ENCODE data around the gene TMEM60.
"Not testable (repeated sequence)": the region's sequence is repeated elsewhere in the genome, so short reads cannot be mapped to it uniquely, and the experiment has no call there.

Gene TMEM60

DNA sequence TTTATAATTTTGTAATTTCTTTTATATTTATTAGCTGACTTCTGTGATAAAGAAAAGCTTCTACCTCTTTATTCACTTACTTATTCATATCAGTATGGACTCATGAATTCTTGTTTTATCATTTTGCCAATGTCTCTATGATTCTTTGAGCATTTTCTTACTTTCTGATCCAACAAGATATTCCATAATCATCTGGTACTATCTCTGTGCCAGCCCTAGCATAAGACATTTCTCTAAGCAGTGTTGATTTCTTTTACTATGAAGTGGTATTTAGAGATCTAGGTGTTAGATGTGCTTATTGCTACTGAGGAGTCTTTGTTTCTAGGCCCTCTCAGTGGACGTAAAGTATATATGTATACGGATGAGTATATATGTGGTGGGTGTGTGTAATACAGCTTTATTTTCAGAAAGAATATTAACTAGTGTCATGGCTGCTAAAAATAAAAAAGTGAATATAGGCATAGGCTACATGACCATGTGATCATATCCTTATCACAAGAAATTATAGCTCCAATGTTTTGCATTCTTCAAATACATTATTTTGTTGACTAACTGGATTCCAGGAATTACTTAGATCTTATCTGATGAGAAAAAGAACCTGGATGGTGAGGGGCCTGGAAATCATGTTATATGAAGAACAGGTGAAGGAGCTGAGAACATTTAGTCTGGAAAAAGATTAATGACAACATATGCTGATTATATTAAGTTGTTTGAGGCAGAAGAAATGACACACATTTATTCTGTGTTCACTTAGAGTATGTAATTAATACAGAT, 13.5 kb upstream of the TMEM60 start:
- DNase-seq (ENCODE audit: low read depth) = no peak

- no peak for DNase-seq (ENCODE audit: low read depth)
These were observed 10.3 kb upstream of the TMEM60 start for GRCh38 chr7:77808517-77808916.

- DNase-seq (ENCODE audit: low read depth) = no peak
These were observed 8.2 kb upstream of the TMEM60 start for GRCh38 chr7:77806425-77806824.

DNA sequence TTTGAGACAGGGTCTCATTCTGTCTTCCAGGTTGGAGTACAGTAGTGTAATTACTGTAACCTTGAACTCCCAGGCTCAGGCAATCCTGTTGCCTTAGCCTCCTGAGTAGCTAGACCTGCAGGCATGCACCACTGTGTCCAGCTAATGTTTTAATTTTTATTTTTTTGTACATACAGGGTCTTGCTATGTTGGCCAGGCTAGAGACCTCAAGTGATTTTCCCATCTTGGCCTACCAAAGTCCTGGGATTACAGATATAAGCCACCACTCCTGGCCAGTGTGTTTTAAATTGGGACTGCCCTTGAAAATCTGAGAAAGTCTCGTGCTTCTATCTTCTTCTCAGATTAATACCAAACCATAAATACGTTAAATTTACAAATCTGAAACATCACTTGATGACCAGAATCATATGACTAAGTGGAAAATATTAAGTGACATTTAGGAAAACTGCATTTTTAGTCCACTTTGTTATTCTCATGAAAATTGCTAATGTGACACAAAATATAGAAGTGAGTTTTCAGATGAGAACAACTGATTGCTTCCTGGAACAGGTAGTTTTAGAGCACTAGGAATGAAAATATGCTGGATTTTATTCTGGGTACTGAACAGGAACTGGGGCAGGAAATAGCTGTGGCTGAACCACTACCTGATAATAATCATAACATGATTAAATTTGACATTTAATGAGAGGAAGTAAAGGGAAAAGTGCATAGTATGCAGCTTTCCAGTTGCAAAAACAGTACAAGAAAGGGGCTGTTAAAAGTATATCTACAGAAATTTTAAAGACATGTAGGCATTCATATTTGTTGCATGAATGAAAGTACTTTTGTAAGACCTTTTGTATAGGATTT, 4.5 kb upstream of the TMEM60 start:
- DNase-seq (ENCODE audit: low read depth) = no peak

DNA sequence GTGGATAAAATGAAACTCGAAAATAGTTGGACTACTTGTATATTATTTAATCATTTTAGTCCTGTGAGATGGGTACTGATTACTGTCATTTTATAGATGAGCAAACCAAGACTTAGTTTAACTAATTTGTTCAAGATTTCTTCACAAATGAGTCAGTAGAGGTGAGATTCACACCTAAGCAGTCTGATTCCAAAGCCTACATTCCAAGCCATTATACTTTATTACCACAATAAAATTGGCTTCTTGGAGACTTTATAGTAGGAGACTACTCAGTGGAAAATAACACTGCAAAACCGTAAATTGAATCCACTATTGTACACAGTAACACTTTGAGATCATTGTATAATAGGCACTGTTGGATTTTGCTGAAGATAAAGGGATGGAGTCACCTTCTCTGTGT, 2.5 kb upstream of the TMEM60 start:
- DNase-seq (ENCODE audit: low read depth) = no peak

GRCh38 chr7:77800158-77800557, 1.9 kb upstream of the TMEM60 start:
- DNase-seq (ENCODE audit: low read depth) = no peak

DNA sequence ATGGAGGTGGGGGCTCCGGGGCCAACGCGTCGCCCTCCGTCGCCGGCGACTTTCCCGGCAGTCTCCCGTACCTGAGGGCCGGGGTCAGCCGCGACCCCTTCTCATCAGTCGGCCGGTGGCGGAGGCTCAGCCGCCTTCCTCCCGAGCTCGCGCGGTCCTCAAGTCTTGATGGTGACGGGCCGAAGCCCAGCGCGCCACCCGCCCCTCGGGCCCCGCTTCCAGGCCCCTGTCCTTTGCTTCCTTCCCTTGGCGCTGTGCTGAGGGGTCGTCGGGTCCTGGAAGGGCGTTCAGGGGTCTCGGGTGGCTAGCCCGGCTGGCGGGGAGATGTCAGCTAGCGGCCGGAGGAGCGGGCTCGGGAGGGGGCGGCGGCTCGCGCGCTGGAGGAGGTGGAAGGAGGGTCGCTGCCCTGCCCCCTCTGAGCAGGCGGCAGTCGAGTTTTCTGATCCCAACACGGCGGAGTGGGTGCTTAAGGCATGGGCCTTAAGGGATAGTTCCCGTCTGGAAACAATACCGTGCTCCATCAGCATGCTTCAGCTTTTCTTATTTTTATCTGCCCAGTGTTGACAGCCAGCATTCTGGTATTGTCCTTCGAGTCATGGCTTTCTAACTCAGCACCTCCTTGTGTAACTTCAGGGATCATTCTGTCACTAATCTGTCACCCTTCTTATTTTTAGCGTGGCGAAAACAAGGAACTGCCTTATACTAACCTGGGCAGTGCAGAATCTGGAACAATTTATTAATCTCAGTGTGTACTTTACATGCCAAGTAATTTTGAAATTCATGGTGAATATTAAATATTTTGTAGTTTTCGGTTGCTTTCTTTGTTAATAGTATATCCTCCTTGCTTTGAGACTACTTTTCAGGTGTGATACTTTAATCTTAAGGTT, 1.1 kb upstream of the TMEM60 start:
- DNase-seq (ENCODE audit: low read depth) = no peak

DNA sequence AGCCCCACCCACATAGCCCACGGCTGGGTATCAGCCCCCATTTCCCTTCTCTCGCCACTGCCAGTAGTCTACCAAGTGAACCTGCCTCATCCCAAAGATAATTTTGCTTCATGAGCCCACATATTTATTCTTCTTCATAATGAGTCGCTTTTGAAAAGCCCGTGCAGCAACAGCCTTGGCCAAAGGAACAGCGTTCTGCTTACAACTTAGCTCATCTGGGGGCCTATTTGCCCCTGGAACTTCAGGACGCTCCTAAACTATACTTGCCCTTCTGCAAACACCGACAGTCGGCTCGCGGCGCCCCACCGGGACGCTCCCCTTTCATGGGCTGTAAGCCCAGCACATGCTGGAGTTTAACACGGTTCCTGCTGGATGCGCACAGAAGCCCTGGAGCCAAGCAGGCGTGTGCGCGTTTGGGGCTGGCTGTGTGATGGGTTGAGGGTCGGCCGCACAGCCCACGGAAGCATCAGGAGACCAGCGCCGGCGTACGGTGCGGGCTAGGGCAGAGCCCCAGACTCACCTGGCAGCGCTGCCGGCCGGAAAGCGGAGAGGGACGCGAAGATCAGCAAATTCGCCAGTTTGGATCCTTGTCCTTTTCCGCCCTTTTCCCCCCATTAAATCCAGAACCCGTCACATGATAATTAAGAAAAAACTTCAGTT, 370 bp downstream of the TMEM60 start:
- no peak for DNase-seq (ENCODE audit: low read depth)

DNA sequence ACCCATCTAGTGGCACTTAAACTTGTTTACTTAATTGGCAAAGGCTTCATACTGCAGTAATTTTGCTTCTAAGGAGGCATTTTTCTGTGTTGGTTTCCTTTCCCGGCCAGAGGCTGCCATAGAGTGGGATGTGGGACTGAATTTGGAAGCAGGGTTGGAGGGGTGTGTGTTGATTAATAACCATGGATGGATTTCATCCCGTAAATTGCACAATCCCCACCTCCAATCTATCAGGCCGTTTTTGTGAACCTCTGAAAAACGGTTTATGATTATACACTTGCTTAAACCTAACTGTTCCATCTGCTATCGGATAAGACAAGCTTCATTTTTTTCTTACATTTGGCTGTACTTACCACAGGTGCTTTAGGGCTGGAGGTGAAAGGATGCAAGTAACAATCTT, 1.3 kb downstream of the TMEM60 start:
- DNase-seq (ENCODE audit: low read depth) = no peak

DNA sequence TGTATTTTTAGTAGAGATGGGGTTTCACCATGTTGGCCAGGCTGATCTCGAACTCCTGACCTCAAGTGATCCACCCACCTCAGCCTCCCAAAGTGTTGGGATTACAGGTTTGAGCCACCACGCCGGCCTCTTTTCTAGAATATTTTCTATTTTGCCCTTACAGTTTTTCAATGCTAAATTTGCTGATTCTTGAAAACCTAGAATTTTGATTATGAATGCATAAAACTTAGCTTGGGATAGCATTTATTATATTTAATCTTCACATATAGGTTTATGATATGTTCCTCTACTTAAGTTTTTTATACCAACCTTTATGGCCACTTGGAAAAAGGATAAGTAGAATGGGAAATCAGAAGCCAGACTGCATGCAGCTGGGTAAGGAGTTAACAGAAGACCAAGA, 2.1 kb downstream of the TMEM60 start:
- no peak for DNase-seq (ENCODE audit: low read depth)

DNA sequence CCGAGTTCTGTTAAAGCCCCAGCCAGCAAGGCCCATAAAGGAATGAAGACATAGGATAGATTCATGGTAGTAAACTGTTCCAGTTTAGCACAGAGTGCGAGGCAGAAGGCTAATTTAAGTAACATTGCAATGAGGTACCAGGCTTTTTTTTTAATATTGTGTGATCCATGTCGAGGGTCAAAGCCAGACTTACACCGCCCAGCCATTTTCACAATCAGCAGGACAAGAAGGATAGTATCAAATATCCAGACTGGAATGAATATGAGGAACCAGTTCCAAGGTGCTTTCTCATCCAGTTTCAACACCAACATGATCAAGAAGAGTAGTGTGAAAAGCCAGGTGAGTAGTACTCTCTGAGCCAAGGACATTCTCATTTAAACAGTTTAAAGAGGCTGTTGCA, 4.2 kb downstream of the TMEM60 start:
- no peak for DNase-seq (ENCODE audit: low read depth)

DNA sequence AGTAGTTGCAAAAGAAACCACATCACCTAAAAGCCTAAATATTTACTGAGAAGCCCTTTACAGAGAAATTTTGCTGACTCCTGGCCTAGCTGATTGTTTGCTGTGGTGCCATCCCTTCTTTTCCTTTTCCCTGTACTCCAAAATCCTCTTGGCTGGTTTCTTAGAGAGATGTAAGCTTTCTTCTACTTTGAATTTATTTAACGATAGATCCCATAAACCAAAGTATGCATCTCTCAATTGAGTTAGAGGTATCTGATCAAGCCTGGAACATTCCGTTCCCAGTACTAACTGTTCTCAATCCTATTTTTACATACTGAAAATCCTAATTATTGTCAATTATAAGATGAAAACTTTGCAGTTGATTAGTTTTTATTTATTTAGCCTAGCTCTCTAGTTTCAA, 6.3 kb downstream of the TMEM60 start:
- no peak for DNase-seq (ENCODE audit: low read depth)

DNA sequence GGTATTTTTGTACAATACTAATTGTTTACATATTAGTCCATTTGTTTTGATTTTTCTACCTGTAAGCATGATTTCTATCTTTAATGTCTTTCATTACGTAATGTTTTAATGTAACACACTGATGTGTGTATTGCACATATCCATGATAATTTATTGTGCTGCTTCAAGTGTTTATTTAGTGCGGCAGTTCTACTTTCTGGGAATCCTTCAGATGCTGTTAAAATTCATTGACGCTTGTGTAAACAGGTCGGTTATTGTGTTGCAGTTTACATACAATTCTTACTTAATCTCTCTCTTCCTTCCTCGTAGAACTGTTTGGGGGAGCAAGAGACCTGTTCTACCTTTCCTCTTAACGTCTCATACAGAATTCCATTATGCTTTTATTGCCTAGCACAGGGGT, 6.9 kb downstream of the TMEM60 start:
- no peak for DNase-seq (ENCODE audit: low read depth)

GRCh38 chr7:77788327-77788902, 9.8 kb downstream of the TMEM60 start:
- no peak for DNase-seq (ENCODE audit: low read depth)

DNA sequence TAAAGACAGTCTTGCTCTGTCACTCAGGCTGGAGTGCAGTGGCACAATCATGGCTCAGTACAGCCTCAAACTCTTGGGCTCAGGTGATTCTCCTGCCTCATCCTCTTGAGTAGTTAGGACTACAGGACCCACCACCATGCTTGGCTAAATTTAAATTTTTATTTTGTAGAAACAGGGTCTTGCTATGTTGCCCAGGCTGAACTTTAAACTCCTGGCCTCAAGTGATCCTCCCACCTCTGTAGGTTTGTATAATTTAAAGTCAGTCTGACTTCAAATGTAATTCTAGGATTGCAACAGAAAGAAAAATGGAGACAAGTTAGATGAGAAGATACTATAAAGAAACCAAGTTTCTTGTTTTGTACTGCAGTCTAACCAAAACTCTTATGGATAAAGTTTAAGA, 11.5 kb downstream of the TMEM60 start:
- no peak for DNase-seq (ENCODE audit: low read depth)

- no peak for DNase-seq (ENCODE audit: low read depth)
These were observed 12.2 kb downstream of the TMEM60 start for GRCh38 chr7:77786018-77786417.

DNA sequence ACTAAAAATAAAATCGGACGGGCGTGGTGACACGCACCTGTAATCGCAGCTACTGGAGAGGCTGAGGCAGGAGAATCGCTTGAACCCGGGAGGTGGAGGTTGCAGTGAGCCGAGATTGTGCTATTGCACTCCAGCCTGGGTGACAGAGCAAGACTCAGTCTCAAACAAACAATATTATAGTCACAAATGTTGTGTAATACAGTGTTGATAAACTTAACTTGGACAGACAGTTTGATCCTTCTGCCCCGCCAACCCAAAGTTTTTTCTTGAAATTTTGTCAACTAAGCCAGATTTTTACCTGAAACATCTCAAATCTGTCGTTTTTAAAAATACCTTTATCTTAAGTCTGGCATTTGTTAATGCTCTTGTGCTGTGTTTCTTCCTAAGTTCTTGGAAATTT, 13.8 kb downstream of the TMEM60 start:
- not testable (repeated sequence) for DNase-seq (ENCODE audit: low read depth)

GRCh38 chr7:77783545-77783944, 14.7 kb downstream of the TMEM60 start:
- no peak for DNase-seq (ENCODE audit: low read depth)

DNA sequence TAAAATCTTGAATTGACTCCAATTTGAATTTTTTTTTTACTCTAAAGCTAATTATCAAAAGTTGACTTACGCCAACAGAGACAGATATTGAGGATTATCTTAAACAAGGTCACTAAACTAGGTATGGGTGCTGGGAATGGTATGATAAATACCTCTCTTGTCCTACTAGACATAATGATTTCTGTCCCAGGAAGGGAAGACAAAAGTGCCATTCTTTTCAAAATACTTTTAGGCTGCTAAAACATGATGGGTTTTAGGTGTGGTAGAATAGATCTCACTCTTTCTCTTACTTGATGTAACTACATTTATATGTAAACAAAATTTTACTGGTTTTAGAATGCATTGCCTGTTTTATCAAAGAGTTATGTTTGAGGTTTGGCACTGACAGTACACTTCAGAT, 15.1 kb downstream of the TMEM60 start:
- no peak for DNase-seq (ENCODE audit: low read depth)

- no peak for DNase-seq (ENCODE audit: low read depth)
These were observed 15.9 kb downstream of the TMEM60 start for GRCh38 chr7:77782383-77782782.

DNA sequence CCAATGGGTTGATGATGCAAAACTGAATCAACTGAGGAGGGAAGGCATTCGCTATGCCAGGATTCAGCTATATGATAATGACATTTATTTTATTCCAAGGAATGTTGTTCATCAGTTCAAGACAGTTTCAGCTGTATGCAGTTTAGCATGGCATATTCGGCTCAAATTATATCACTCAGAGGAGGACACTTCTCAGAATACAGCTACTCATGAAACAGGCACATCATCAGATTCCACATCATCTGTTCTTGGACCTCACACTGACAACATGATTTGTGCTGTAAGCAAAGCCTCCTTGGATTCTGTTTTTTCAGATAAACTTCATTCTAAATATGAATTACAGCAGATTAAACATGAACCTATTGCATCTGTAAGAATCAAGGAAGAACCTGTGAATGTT, 19.7 kb downstream of the TMEM60 start:
- DNase-seq (ENCODE audit: low read depth) = no peak

DNA sequence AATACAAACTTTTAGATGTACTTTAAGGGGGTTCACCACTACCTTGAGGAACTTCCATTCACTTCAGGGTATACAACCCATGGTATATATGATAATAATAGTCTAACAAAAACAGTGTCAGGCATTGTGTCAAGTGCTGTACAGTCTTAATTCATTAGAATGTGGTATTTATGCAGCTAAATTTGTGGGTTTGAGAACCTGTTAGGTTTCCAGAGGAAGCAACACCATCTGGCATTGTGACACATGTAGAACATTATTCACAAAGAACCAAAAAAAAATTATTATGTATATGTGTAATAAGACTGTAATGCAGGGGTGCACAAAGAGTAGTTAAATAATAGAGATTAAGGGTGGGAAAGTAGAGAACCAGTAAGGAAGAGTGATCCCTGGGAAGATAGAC, 26.3 kb downstream of the TMEM60 start:
- DNase-seq (ENCODE audit: low read depth) = no peak

Measured in stimulated activated CD8-positive, alpha-beta memory T cell treated with anti-CD3 and anti-CD28 coated beads, Interleukin-15, amount 100 ng/mL, for 24 hours (primary cell).